Transverse colon (tissue), 4 donors: ENCODE measurements around the gene ASB4.

Source experiments
- EP300 ChIP-seq: sonication (generic); formaldehyde crosslinking; IDR thresholded peaks from one replicate; pipeline ENCODE4 v1.6.1; 2017; ENCODE audit warnings: antibody characterized with exemption, low read depth
- POLR2A ChIP-seq: fragments of 450-650 bp; IDR thresholded peaks from one replicate; pipeline ENCODE4 v1.6.1; 2016; ENCODE audit warnings: antibody characterized with exemption, mild to moderate bottlenecking, moderate library complexity
- POLR2AphosphoS5 ChIP-seq, 3 donors: sonication (generic); formaldehyde crosslinking; IDR thresholded peaks; one replicate each; pipeline ENCODE4 v1.6.1; 2016; ENCODE audit warnings: antibody characterized with exemption in 3 of 3
- TF ChIP-seq, protein P1 (sequence below), 5 experiments: fragments of 200-600 bp in 3 of 5; fragments of 450-650 bp in 2 of 5; sonication (generic) in 3 of 5; IDR thresholded peaks; 1 replicate in 2 of 5; 2 replicates in 3 of 5; pipeline ENCODE4 v1.5.1; 2016 to 2017; ENCODE audit warnings: antibody characterized with exemption in 5 of 5, inconsistent platforms in 3 of 5, mild to moderate bottlenecking in 2 of 5, moderate library complexity in 1 of 5

DNA sequence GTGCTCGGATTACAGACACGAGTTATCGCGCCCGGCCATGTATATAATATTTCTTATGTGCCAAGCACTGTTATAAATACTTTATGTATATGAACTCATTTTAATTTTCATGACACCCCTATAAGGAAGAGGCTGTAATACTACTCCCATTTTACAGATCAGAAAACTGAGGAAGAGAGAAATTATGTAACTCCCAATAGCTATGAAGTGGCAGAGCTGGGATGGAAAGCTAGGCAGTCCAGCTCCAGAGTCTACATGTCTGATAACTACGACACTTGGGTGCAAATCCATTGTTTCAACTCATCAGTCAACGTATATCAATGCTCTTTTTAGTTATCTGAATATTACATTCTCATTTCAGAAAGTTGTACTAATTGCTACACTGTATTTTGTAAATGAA, 93.6 kb downstream of the ASB4 start:
- TF ChIP-seq POLR2AphosphoS5 (IDR thresholded peaks at IDR 0.05) (no peak), POLR2A (no peak), EP300 (no peak)
- TF ChIP-seq, protein P1, sequence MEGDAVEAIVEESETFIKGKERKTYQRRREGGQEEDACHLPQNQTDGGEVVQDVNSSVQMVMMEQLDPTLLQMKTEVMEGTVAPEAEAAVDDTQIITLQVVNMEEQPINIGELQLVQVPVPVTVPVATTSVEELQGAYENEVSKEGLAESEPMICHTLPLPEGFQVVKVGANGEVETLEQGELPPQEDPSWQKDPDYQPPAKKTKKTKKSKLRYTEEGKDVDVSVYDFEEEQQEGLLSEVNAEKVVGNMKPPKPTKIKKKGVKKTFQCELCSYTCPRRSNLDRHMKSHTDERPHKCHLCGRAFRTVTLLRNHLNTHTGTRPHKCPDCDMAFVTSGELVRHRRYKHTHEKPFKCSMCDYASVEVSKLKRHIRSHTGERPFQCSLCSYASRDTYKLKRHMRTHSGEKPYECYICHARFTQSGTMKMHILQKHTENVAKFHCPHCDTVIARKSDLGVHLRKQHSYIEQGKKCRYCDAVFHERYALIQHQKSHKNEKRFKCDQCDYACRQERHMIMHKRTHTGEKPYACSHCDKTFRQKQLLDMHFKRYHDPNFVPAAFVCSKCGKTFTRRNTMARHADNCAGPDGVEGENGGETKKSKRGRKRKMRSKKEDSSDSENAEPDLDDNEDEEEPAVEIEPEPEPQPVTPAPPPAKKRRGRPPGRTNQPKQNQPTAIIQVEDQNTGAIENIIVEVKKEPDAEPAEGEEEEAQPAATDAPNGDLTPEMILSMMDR (IDR thresholded peaks at IDR 0.05), result no peak
